ENCODE results near the gene TRIM47. TPM values are rescaled to one million over a fixed set of nuclear protein-coding genes. Genes with fewer than 3 reads are reported as not detected.
"Not testable (repeated sequence)": the region's sequence is repeated elsewhere in the genome, so short reads cannot be mapped to it uniquely, and the experiment has no call there.

TRIM47 gene
- total RNA-seq, 2 donors from 2014 or later, result 4.5 to 9.4 TPM

GRCh38 chr17:75875940-75876189, 2.5 kb downstream of the TRIM47 start:
- Mint-ChIP-seq H3K27ac (peak overlapping the region; percentile 91), H3K4me1 (peaks cover 34% of the 10 kb centered on the region), H3K27me3 (no peaks in the 10 kb centered on the region), H3K36me3 (ENCODE audit: low read depth) (no peaks in the 10 kb centered on the region), H3K4me3 (peak overlapping the region; percentile 92)
- no peak for DNase-seq
- no peak for ATAC-seq
- no peaks in the 10 kb centered on the region for H3K9me3 ChIP-seq (ENCODE audit: control insufficient read depth, low read length, poor library complexity, severe bottlenecking)

- DNase-seq (no peak), ATAC-seq (no peak)
- Mint-ChIP-seq H3K4me3 (peak overlapping the region; percentile 92), H3K27ac (peak overlapping the region; percentile 91), H3K36me3 (ENCODE audit: low read depth) (no peaks in the 10 kb centered on the region), H3K4me1 (peaks cover 37% of the 10 kb centered on the region), H3K27me3 (no peaks in the 10 kb centered on the region)
- no peaks in the 10 kb centered on the region for H3K9me3 ChIP-seq (ENCODE audit: control insufficient read depth, low read length, poor library complexity, severe bottlenecking)
These were observed 3.0 kb downstream of the TRIM47 start for GRCh38 chr17:75875182-75875939.

- DNase-seq (no peak), ATAC-seq (no peak)
- H3K4me1 Mint-ChIP-seq, result peaks cover 37% of the 10 kb centered on the region
- H3K27me3 Mint-ChIP-seq, result no peaks in the 10 kb centered on the region
- H3K36me3 Mint-ChIP-seq (ENCODE audit: low read depth), result no peaks in the 10 kb centered on the region
- H3K4me3 Mint-ChIP-seq, result no peak overlapping the region
- H3K27ac Mint-ChIP-seq, result peak overlapping the region; percentile 95
- H3K9me3 ChIP-seq (ENCODE audit: control insufficient read depth, low read length, poor library complexity, severe bottlenecking), result no peaks in the 10 kb centered on the region
These were observed 3.8 kb downstream of the TRIM47 start for GRCh38 chr17:75874323-75875181.

- Mint-ChIP-seq H3K4me3 (no peak overlapping the region), H3K4me1 (peaks cover 36% of the 10 kb centered on the region), H3K27me3 (no peaks in the 10 kb centered on the region), H3K27ac (peak overlapping the region; percentile 95), H3K36me3 (ENCODE audit: low read depth) (no peaks in the 10 kb centered on the region)
- ATAC-seq (no peak), DNase-seq (no peak)
- no peaks in the 10 kb centered on the region for H3K9me3 ChIP-seq (ENCODE audit: control insufficient read depth, low read length, poor library complexity, severe bottlenecking)
These were observed 4.6 kb downstream of the TRIM47 start for GRCh38 chr17:75873587-75874322.

- peak; percentile 69 for ATAC-seq
- no peaks in the 10 kb centered on the region for H3K36me3 Mint-ChIP-seq (ENCODE audit: low read depth)
- peak overlapping the region; percentile 71 for H3K4me3 Mint-ChIP-seq
- peak overlapping the region; percentile 95 for H3K27ac Mint-ChIP-seq
- peak in 2 of 3 donors; percentile 45 to 57 for DNase-seq
- H3K4me1 Mint-ChIP-seq, result peaks cover 32% of the 10 kb centered on the region
- no peaks in the 10 kb centered on the region for H3K9me3 ChIP-seq (ENCODE audit: control insufficient read depth, low read length, poor library complexity, severe bottlenecking)
- no peaks in the 10 kb centered on the region for H3K27me3 Mint-ChIP-seq
These were observed 5.7 kb downstream of the TRIM47 start for GRCh38 chr17:75872434-75873351.

- not testable (repeated sequence) for H3K27ac Mint-ChIP-seq; H3K9me3 ChIP-seq (ENCODE audit: control insufficient read depth, low read length, poor library complexity, severe bottlenecking); H3K27me3 Mint-ChIP-seq; H3K4me3 Mint-ChIP-seq; DNase-seq; H3K36me3 Mint-ChIP-seq (ENCODE audit: low read depth); ATAC-seq
- H3K4me1 Mint-ChIP-seq, result peaks cover 16% of the 10 kb centered on the region
These were observed 8.2 kb downstream of the TRIM47 start for GRCh38 chr17:75870228-75870627.

GRCh38 chr17:75869282-75870141, 8.9 kb downstream of the TRIM47 start:
- Mint-ChIP-seq H3K4me3 (no peak overlapping the region), H3K4me1 (peaks cover 21% of the 10 kb centered on the region), H3K36me3 (ENCODE audit: low read depth) (no peaks in the 10 kb centered on the region), H3K27ac (no peak overlapping the region), H3K27me3 (no peaks in the 10 kb centered on the region)
- ATAC-seq, result no peak
- DNase-seq, result no peak
- H3K9me3 ChIP-seq (ENCODE audit: control insufficient read depth, low read length, poor library complexity, severe bottlenecking), result no peaks in the 10 kb centered on the region

GRCh38 chr17:75868730-75869281, 9.6 kb downstream of the TRIM47 start:
- ATAC-seq; DNase-seq; H3K27ac Mint-ChIP-seq; H3K36me3 Mint-ChIP-seq (ENCODE audit: low read depth); H3K4me3 Mint-ChIP-seq; H3K9me3 ChIP-seq (ENCODE audit: control insufficient read depth, low read length, poor library complexity, severe bottlenecking); H3K27me3 Mint-ChIP-seq: not testable (repeated sequence)
- H3K4me1 Mint-ChIP-seq, result peaks cover 24% of the 10 kb centered on the region

GRCh38 chr17:75865404-75866188, 12.8 kb downstream of the TRIM47 start:
- ATAC-seq; H3K27me3 Mint-ChIP-seq; DNase-seq; H3K9me3 ChIP-seq (ENCODE audit: control insufficient read depth, low read length, poor library complexity, severe bottlenecking); H3K36me3 Mint-ChIP-seq (ENCODE audit: low read depth): not testable (repeated sequence)
- peaks cover 18% of the 10 kb centered on the region for H3K4me1 Mint-ChIP-seq
- peak overlapping the region; percentile 86 for H3K27ac Mint-ChIP-seq
- H3K4me3 Mint-ChIP-seq, result peak overlapping the region; percentile 12

GRCh38 chr17:75864887-75865286, 13.5 kb downstream of the TRIM47 start:
- H3K36me3 Mint-ChIP-seq (ENCODE audit: low read depth); H3K9me3 ChIP-seq (ENCODE audit: control insufficient read depth, low read length, poor library complexity, severe bottlenecking); DNase-seq; H3K27me3 Mint-ChIP-seq: not testable (repeated sequence)
- H3K4me3 Mint-ChIP-seq, result peak overlapping the region; percentile 60
- ATAC-seq, result peak; percentile 72
- H3K4me1 Mint-ChIP-seq, result peaks cover 17% of the 10 kb centered on the region
- peak overlapping the region; percentile 86 for H3K27ac Mint-ChIP-seq

GRCh38 chr17:75864448-75864871, 13.9 kb downstream of the TRIM47 start:
- H3K4me1 Mint-ChIP-seq, result peaks cover 17% of the 10 kb centered on the region
- no peaks in the 10 kb centered on the region for H3K36me3 Mint-ChIP-seq (ENCODE audit: low read depth)
- H3K27ac Mint-ChIP-seq, result peak overlapping the region; percentile 86
- ATAC-seq (peak; percentile 70), DNase-seq (no peak)
- peak overlapping the region; percentile 60 for H3K4me3 Mint-ChIP-seq
- no peaks in the 10 kb centered on the region for H3K9me3 ChIP-seq (ENCODE audit: control insufficient read depth, low read length, poor library complexity, severe bottlenecking)
- no peaks in the 10 kb centered on the region for H3K27me3 Mint-ChIP-seq
